C4-2B (cell line): ENCODE results near the gene PLD6.

ENCODE experiments used
- H3K27ac ChIP-seq: fragments of 450-650 bp; 2 replicates; pipeline ENCODE4 v1.5.1; 2017
- ZFX ChIP-seq: fragments of 450-650 bp; IDR thresholded peaks from 2 replicates; pipeline ENCODE4 v1.6.1; 2017
- TF ChIP-seq, protein P1 (sequence below): fragments of 450-650 bp; conservative IDR thresholded peaks from 2 replicates; pipeline ENCODE4 v1.5.1; 2017; ENCODE audit warnings: mild to moderate bottlenecking

Gene PLD6

DNA sequence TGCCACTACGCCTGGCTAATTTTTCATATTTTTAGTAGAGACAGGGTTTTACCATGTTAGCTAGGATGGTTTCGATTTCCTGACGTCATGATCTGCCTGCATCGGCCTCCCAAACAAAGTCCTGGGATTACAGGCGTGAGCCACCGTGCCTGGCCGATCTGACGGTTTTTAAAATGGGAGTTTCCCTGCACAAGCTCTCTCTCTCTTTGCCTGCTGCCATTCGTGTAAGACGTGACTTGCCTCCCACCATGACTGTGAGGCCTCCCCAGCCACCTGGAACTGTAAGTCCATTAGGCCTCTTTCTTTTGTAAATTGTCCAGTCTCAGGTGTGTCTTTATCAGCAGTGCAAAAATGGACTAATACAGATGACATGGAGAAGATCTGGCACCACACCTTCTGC is 35.5 kb upstream of the PLD6 start:
- no peak for TF ChIP-seq ZFX
- TF ChIP-seq, protein P1, sequence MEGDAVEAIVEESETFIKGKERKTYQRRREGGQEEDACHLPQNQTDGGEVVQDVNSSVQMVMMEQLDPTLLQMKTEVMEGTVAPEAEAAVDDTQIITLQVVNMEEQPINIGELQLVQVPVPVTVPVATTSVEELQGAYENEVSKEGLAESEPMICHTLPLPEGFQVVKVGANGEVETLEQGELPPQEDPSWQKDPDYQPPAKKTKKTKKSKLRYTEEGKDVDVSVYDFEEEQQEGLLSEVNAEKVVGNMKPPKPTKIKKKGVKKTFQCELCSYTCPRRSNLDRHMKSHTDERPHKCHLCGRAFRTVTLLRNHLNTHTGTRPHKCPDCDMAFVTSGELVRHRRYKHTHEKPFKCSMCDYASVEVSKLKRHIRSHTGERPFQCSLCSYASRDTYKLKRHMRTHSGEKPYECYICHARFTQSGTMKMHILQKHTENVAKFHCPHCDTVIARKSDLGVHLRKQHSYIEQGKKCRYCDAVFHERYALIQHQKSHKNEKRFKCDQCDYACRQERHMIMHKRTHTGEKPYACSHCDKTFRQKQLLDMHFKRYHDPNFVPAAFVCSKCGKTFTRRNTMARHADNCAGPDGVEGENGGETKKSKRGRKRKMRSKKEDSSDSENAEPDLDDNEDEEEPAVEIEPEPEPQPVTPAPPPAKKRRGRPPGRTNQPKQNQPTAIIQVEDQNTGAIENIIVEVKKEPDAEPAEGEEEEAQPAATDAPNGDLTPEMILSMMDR, result no peak
- no peak overlapping the region for H3K27ac ChIP-seq

DNA sequence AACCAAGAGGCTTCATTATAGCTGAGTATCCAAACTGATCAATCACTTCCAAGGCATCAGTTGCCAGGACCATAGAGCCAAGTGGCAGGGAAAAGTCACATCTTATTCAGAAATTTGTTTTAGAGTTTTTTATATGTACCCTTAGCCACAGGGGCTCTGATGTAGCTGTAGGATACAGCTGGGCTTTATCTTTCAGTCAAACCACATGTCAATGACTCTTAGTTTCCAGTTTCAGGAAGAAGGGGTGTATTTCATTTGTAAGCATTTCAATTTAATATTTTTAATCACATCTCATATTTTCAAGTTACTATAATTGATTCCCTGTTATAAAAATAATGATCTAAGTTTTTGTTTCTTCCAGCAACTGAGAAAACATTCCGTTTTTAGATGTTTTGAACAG is 33.7 kb upstream of the PLD6 start:
- no peak for TF ChIP-seq ZFX
- TF ChIP-seq, protein P1, result no peak
- no peak overlapping the region for H3K27ac ChIP-seq

DNA sequence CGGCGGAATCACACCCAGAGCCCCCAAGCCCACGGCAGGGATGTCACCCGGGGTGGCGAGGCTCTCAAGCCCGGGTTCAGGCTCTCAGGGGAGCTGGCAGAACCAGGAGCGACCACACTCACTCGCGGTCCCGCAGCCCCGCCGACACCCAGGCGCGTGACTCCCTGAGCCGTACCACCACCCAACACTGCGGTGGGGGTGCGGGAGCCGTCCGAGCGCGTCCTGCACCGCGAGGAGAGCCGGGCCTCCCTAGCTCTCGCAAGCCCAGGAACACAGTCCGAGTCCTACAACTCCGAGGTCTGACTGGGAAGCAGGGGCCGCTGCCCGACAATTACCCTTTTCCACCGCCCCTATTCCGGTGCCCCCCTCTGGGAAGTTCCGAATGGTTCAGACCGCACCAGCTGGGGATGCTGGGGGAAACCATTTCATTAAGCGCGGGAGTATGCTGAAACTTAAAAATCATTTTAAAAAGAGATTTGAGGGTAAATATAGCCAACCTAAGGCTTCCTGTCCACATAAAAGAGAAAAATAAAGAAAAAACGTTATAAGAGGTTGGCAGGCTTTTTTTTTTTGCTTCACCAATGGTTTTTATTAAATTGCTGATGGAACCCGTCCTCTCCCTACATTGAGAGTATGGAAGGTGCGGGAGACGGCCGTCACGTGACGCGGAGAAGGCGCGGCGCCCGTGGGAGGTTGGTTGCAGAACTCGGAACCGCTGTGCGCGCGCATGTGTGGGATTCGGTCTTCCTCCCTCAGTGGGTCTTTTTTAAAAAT is 31.1 kb upstream of the PLD6 start, which contains the start of gene FLCN:
FLCN (minus strand) TSS at position 143 of the 774 bp plus-strand sequence. CDS start 9,031 bp downstream, outside the sequence.
- TF ChIP-seq, protein P1, result no peak
- no peak for TF ChIP-seq ZFX
- peak within 1 kb of the TSS; percentile 95 for H3K27ac ChIP-seq

DNA sequence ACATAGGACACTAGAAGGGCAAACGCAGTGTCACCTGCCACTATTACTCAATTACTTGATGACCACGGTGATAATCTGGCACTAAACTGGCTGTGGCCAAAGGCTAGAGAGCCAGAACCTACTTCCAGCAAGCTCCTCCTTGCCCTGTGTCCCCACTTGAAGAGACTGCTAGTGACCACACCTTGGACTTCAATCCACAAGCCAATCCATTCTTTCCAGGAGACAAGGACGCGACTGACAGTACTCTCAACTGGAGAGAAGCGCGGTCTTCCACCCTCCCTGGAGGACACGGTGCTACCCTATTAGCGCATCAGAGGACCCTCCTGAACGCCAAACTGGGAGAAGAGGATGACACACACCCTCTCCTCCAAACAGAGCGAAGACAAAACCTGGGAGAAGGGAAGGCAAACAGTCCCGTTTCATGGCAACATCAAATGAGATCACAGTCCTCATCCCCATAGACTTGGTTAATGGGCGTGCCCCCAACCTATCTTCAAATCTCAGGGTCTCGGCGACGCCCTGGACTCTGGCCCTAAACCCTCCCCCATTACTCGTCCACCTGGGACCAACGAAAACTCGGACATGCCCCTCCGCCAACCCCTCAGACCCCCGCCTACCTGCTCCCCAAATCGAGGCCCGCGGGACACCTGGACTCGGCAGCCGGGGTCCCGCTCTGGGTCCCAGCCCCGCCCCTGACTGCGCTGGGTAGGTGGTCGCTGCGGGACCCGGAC is 30.3 kb upstream of the PLD6 start:
- no peak for TF ChIP-seq ZFX
- TF ChIP-seq, protein P1, result no peak
- H3K27ac ChIP-seq, result peak overlapping the region; percentile 95

DNA sequence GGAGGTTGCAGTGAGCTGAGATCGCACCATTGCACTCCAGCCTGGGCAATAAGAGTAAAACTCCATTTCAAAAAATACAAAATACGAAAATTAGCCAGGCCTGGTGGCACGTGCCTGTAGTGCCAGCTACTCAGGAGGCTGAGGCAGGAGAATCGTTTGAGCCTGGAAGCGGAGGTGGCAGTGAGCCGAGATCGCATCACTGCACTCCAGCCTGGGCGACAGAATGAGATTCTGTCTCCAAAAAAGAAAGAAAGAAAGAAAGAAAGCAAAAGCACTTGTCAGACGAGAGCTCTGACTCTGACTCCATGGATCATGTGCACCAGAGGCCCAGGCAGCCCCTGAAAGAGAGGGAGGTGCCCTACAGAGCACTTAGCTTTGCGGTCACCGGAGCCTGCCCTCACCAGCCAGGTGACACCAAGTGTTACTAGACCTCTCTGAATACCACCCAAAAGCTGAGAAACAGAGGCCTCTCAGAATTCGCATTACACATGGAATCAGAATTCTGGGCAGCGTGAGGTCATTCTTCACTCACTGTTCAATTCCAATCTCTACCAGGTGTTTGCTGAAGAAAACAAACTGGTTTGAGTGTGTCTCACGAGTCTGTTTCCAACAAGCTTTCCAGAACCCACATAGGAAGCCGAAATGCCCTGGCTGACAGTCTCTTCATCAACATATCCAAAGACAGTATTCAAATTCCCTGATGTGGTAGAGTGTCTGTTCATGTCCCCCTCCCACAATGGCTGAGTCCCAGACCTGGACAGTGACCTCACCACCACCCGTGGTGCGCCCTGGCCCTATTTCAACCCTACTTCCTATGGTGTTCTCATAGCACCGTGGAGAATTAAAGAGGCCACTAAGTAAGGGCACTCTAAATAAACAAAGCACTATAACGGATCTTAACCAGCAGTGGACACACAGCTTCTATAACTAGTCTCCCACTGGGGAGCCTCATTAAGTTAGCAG is 29.4 kb upstream of the PLD6 start:
- H3K27ac ChIP-seq, result peak overlapping the region; percentile 95
- TF ChIP-seq ZFX, result no peak
- TF ChIP-seq, protein P1, result no peak

DNA sequence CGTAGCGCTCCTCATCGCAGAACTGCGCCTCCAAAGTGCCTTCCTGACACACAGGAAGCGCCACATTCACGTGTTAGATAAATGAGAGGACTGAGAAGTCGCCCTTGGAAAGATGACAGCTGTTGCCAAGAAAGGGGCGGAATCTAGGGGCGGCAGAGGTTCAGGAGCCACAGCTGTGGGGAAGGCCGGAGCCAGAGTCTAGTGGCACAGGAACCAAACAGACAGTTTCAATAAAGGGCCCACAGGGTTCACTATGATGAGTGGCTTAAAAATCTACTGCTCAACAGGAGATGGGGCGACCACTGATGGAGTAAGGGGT is 26.1 kb upstream of the PLD6 start:
- TF ChIP-seq ZFX, result no peak
- TF ChIP-seq, protein P1, result no peak
- H3K27ac ChIP-seq, result no peak overlapping the region
